ENCODE results near the gene FCN3. TPM values are rescaled to one million over a fixed set of nuclear protein-coding genes. Genes with fewer than 3 reads are reported as not detected.

FCN3 gene
- total RNA-seq, 1 experiment from 2014 or later = 0.22 TPM

- no peaks in the 10 kb centered on the region for H3K4me1 ChIP-seq (ENCODE audit: insufficient read depth, low read length)
- peaks cover 2% of the 10 kb centered on the region; the same call in 1 of the 2 replicates for H3K79me2 ChIP-seq (ENCODE audit: insufficient read depth, low read length)
- TF ChIP-seq CTCF (conservative IDR thresholded peaks at IDR 0.05) = no peak
- no peak overlapping the region for H4K5ac ChIP-seq (ENCODE audit: insufficient read length, low read depth, low read length)
- no peak overlapping the region for H2BK12ac ChIP-seq (ENCODE audit: insufficient read length, low read depth, low read length)
- H2BK5ac ChIP-seq (ENCODE audit: insufficient read length, low read length) = no peak overlapping the region
- no peaks in the 10 kb centered on the region for H3K9me3 Mint-ChIP-seq
- H3K23me2 ChIP-seq (ENCODE audit: insufficient read length, low read depth, low read length, poor library complexity, severe bottlenecking) = no peaks in the 10 kb centered on the region
- H2BK20ac ChIP-seq (ENCODE audit: low read depth, low read length, poor library complexity, severe bottlenecking) = no peak overlapping the region
- no peak overlapping the region for H3K4me2 ChIP-seq (ENCODE audit: insufficient read depth, insufficient read length, low read length)
- H3K9me3 ChIP-seq (ENCODE audit: control insufficient read depth, low read depth, low read length) = no peaks in the 10 kb centered on the region
- no peak overlapping the region for H3K14ac ChIP-seq (ENCODE audit: insufficient read depth, low read length)
- no peak for DNase-seq
- no peaks in the 10 kb centered on the region for H3K27me3 Mint-ChIP-seq (ENCODE audit: low read depth)
- H2BK120ac ChIP-seq (ENCODE audit: low read depth, low read length, poor library complexity, severe bottlenecking) = no peak overlapping the region
- peaks cover 3% of the 10 kb centered on the region for H3K79me1 ChIP-seq (ENCODE audit: insufficient read depth, low read depth, low read length, poor library complexity, severe bottlenecking)
- H3K27ac ChIP-seq (ENCODE audit: insufficient read length, low read depth, low read length) = no peak overlapping the region
- H3K4me1 Mint-ChIP-seq = no peaks in the 10 kb centered on the region
- WGBS (ENCODE audit: extremely low coverage, insufficient read length, low lambda C conversion rate) = no CpG with 5 or more reads among the region's 5 CpGs
- H4K8ac ChIP-seq (replicated peaks; ENCODE audit: insufficient read length, low read depth, low read length) = no peak overlapping the region
- H2AFZ ChIP-seq (ENCODE audit: low read length) = no peak overlapping the region
- H4K91ac ChIP-seq (ENCODE audit: insufficient read length, low read depth, low read length) = no peak overlapping the region
- no peak overlapping the region for H3K4me3 Mint-ChIP-seq
- no peak overlapping the region for H3K27ac Mint-ChIP-seq
- no peak overlapping the region for H3K4ac ChIP-seq (ENCODE audit: low read depth, low read length)
- no peak overlapping the region for H3T11ph ChIP-seq (ENCODE audit: low read length)
- H2BK15ac ChIP-seq (ENCODE audit: low read depth, low read length) = no peak overlapping the region
- H3K18ac ChIP-seq (ENCODE audit: insufficient read length, low read depth, low read length) = no peak overlapping the region
- peaks cover 25 to 58% (median 48%) of the 10 kb centered on the region in 3 experiments; a peak in 6 of 7 replicates for H3K36me3 Mint-ChIP-seq (ENCODE audit: insufficient read depth in 1 of 3, low read depth in 3 of 3)
- no peak overlapping the region for H3K56ac ChIP-seq (ENCODE audit: insufficient read length, low read depth, low read length)
- H3K23ac ChIP-seq (ENCODE audit: insufficient read length, low read depth, low read length) = no peak overlapping the region
- H2AK5ac ChIP-seq (ENCODE audit: insufficient read length, low read length) = no peak overlapping the region
- no peaks in the 10 kb centered on the region for H3K27me3 ChIP-seq (ENCODE audit: insufficient read depth, low read length)
- no peaks in the 10 kb centered on the region for H4K20me1 ChIP-seq (ENCODE audit: control insufficient read depth, insufficient read depth, insufficient read length)
- H3K9ac ChIP-seq (ENCODE audit: extremely low read depth, insufficient read length, low read length) = no peak overlapping the region
These were observed 42.7 kb downstream of the FCN3 start for GRCh38 chr1:27331922-27332321.

Measured in H9 (cell line).